ENCODE results near the gene HYI.
"Not testable (repeated sequence)": the region's sequence is repeated elsewhere in the genome, so short reads cannot be mapped to it uniquely, and the experiment has no call there.

The HYI gene

GRCh38 chr1:43453442-43454269 is at the start of gene HYI:
TSS of gene HYI (minus strand) at chr1:43453931. CDS start at chr1:43453793, 138 bp downstream.
- TF ChIP-seq CTCF (conservative IDR thresholded peaks at IDR 0.05) (no peak), ZFX (IDR thresholded peaks at IDR 0.05) (no peak)
- H3K27ac ChIP-seq, result no peak within 1 kb of the TSS

- not testable (repeated sequence) for H3K27ac ChIP-seq
Observed at GRCh38 chr1:43501806-43502205, 48.1 kb upstream of the HYI start.

- no peak overlapping the region for H3K27ac ChIP-seq
- no peak for TF ChIP-seq CTCF (conservative IDR thresholded peaks at IDR 0.05)
- no peak for TF ChIP-seq ZFX (IDR thresholded peaks at IDR 0.05)
Observed at GRCh38 chr1:43499898-43500297, 46.2 kb upstream of the HYI start.

- TF ChIP-seq CTCF (conservative IDR thresholded peaks at IDR 0.05), result no peak
- no peak for TF ChIP-seq ZFX (IDR thresholded peaks at IDR 0.05)
Observed at GRCh38 chr1:43495204-43495603, 41.5 kb upstream of the HYI start.

GRCh38 chr1:43493661-43494450 is 40.1 kb upstream of the HYI start:
- no peak overlapping the region; the same call in 1 of the 2 replicates for H3K27ac ChIP-seq
- TF ChIP-seq CTCF (conservative IDR thresholded peaks at IDR 0.05), result no peak
- no peak for TF ChIP-seq ZFX (IDR thresholded peaks at IDR 0.05)

More at GRCh38 chr1:43495204-43495603, 41.5 kb upstream of the HYI start:
- H3K27ac ChIP-seq, result no peak overlapping the region

GRCh38 chr1:43492826-43493225 is 39.1 kb upstream of the HYI start:
- no peak for TF ChIP-seq ZFX (IDR thresholded peaks at IDR 0.05)
- no peak for TF ChIP-seq CTCF (conservative IDR thresholded peaks at IDR 0.05)
- H3K27ac ChIP-seq, result peak overlapping the region; percentile 75; the same call in 1 of the 2 replicates

- peak overlapping the region; percentile 75; the same call in 1 of the 2 replicates for H3K27ac ChIP-seq
- TF ChIP-seq CTCF (conservative IDR thresholded peaks at IDR 0.05), result no peak
- TF ChIP-seq ZFX (IDR thresholded peaks at IDR 0.05), result no peak
Observed at GRCh38 chr1:43491061-43491460, 37.3 kb upstream of the HYI start.
